GM18868 (cell line): ENCODE results near the gene INSYN1.
"Not testable (repeated sequence)": the region's sequence is repeated elsewhere in the genome, so short reads cannot be mapped to it uniquely, and the experiment has no call there.

Source experiments
- ATAC-seq: cut with Tn5 transposase; IDR thresholded peaks from one replicate; pipeline ENCODE4 v1.9.1; 2021; ENCODE audit warnings: mild to moderate bottlenecking, moderate library complexity; ENCODE audit not compliant: unreplicated experiment

The INSYN1 gene

DNA sequence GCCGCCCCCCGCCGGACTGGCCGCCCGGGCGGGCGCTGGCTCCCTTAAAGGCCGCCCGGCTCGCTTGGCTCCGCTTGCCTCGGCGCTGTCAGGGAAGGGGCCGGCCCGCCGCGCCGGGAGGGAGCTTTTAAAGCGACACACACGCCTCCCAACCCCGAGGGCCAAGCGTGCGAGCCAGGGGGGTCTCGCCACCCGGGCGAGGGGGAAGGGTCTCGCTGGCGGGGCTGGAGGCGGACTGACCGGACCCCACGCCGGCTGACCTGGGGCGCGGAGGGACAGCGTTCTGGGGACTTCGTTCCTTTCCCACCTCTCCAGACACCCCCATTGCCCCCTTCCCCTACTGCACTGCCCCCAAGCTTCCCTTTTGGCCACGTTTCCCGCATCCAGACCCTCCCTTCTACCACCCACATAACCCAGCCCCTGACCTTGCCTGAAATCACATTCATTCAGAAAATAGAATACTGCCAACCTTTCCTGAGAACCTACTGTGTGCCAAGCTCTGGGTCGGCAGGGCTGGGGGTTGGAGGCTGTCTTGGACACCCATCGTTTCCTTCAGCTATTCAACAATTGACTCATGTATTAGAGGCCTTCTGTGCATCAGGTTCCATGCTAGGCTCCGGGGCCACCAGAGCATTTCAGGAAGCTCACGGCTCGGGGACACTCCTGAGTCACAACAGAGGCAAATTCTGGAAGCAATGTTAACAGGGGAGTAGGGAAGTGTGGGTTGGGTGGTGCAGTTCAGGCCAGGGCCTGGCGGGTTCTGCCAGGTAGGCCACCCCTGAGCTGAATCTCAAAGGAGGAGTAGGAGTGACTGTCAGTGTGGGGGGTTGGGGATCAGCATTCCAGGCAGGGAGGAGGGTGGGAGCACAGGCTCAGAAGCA lies at the start of gene INSYN1:
TSS of gene INSYN1 (minus strand) at position 102 of the 881 bp plus-strand sequence. CDS start 2,221 bp downstream, outside the sequence.
- no peak for ATAC-seq

DNA sequence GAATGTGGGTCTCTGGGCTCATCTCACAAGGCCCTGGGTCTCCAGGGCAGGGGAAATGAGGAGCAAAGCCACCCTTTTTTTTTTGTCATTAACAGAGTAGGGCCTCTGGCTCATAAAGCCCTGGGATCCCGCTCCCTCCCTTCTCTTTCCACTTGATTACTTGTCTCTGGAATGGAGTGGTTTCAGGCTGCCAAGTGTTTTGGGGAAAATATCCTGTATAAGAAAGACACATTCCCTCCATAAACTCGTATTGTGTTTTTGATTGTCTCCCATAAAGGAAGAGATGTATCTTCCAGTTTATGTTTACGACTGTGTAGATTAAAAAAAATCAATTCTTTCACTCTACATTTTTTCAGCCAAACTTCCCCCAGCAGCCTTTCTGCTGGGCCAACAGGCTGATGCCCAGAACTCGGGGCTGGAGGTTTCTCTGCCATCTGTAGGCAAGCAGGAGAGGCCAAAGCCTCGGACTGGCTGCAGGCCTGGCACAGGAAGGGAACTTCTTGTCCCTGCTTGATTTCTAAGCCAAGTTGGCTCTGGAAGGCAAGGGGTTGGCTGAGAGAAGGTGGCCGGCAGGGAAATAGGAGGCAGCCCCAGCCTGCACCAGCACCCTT lies 49.4 kb upstream of the INSYN1 start:
- ATAC-seq = no peak

DNA sequence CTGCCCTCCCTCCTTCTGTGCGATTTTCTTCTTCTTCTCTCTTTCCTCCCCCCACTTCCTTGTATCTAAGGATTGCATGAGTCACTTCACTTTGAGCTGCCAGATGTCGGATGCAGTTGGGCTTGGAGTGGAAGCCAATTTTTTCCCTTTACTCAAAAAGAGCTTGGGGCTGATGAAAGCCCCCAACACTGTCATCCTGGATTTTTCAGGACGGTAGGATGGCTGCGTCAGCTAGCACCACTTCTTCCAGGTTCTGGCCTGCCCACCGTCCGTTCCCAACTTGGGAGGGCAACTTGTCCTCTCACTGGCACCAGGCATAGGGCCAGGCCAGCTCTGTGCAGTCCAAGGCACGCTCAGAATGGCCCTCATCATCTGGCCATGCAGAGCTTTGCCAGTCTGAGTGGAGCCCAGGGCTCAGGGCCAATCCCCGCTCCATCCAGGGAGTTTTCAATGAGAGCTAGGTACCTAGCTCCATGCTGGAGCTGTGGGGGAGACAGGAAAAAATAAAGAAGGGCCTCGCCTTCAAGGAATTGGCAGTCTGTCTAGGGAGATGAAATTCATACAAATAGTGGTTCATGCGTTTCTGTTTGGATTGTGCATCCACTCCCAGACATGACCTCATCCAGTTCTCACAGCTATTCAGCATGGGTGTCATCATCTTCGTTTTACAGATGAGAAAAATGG lies 47.7 kb upstream of the INSYN1 start:
- ATAC-seq = no peak

GRCh38 chr15:73799466-73799865 lies 46.3 kb upstream of the INSYN1 start:
- ATAC-seq = no peak

GRCh38 chr15:73797366-73798158 lies 44.4 kb upstream of the INSYN1 start:
- ATAC-seq = no peak

DNA sequence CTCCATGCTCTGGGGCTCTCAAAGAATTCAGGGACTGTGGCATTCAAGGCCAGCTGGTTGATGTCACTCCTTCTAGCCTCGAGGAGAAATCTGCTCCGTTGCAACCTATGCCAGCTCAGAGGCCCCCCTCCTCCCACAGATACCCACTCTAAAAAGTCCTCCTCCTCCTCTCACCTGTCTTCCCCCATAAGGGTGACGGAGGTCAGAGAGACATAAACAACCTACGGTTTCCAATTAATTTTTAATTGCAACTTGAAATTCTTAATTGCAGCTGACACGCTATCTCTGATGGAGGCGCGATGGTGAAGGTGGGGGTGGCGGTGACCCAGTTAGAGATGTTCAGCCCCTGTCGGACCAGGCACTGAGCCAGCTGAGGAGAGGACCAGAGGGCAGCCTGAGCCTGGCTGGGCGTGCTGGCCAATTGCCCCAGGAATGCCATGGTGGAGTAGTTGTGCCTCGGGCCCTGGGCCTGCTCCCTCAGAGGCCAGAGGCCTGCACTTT lies 43.2 kb upstream of the INSYN1 start:
- ATAC-seq = no peak

GRCh38 chr15:73794443-73795133 lies 41.4 kb upstream of the INSYN1 start:
- no peak for ATAC-seq

- not testable (repeated sequence) for ATAC-seq
Measured at GRCh38 chr15:73792899-73793541, 39.9 kb upstream of the INSYN1 start.

DNA sequence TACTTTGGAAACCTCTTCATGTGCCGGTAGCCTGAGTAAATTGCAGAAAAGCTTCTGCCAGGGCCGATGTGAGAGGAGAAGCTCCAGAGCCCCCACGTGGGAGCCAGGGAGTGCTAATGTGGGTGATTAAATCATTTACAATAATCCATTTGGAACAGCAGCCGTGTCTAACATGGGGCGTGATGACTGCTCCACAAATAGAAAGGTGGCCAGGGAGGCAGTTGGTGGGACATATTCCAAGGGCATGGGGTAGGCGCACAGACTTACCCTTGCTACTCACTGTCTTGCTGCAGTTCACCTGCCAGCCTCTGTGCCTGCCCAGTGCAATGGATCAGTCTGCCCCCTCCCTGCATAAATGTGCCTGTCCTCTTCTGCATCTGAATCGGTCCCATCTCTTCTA lies 39.3 kb upstream of the INSYN1 start:
- ATAC-seq = no peak

GRCh38 chr15:73789521-73790240 lies 36.5 kb upstream of the INSYN1 start:
- no peak for ATAC-seq

DNA sequence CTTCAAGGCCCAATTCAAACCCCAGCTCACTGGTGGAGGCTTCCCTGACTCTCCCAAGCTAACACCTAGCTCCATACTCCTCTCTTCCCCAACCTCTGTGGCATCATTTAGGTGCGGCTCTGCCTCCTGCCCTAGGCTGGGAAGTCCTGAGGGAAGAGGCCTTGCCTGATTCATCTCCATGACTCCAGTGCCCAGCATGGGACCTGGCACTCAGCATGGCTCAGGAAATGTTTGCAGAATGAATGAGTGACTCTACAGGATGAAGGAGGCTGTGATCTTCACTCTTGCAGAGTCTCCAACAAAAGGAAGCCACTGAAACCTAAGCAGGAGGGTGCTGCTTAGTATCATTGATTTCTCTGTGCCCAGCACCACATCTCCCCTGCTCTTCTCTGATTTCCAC lies 34.5 kb upstream of the INSYN1 start:
- no peak for ATAC-seq

DNA sequence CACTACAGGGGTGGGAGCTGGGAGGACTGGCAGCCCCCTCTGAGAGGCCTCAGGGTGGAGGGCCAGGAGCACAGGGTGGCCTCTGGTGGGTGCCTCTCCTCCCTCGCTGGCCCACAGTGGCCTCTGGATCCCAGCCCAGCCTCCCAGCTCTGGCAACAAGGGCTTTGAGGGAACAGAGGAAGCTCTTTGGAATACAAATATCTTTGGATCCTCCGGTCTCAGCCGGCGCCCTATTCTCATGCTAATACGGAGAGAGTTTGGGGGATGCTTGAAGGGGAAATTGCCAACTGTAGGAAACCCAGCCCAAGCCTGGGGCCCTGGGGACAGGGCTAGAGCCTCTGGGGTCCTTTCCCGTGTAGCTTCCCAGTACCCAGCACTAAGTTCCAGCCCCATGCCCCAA lies 33.4 kb upstream of the INSYN1 start:
- ATAC-seq = no peak

GRCh38 chr15:73785256-73786014 lies 32.3 kb upstream of the INSYN1 start:
- not testable (repeated sequence) for ATAC-seq

DNA sequence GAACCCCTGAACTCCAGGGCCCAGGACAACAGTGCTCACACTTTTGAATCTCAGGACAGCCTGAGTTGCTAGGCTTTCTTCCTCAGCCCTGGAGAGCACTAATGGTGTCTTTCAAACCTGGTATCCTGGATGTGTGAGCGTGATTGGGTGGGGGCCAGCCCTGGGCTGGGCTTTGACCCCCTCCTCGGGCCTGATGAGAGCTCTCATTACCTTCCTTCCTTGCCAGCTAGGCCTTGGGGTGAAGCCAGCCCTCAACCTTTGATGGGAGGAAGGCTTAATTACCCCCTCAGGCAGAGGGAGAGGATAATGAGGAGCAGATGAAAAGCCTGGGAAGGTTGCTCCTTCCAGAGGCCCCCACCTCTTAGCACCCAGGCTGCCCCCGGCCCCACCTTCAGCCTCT lies 31.1 kb upstream of the INSYN1 start:
- no peak for ATAC-seq

DNA sequence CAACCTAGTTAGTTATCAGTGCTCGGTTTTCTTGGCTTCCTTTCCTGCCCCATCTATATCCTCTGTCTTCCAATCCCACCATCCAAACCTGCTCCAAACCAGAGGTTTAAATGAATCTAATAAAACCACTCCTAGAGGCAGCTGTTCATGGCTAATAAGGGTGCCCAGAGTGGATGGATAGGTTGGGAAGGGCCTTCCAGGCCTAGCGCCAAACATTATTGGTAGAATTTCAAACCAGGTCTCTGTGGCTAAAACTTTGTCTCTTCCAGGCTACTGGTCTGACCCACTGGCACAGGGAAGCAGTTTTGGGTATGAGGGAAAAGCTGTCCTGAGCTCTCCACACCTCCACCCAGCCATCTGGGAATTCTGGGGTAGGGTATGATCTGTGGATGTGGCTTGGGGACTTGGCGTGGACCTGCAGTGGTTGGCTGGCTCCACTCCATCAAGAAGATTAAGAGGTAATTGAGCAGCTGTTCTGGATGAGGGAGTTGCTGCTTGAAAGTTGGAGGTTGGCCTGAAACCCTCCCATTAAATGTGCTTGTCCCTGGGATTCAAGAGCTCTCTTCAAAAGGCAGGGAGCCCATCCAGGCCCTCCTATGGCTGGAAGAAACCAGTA lies 29.3 kb upstream of the INSYN1 start:
- ATAC-seq = no peak

DNA sequence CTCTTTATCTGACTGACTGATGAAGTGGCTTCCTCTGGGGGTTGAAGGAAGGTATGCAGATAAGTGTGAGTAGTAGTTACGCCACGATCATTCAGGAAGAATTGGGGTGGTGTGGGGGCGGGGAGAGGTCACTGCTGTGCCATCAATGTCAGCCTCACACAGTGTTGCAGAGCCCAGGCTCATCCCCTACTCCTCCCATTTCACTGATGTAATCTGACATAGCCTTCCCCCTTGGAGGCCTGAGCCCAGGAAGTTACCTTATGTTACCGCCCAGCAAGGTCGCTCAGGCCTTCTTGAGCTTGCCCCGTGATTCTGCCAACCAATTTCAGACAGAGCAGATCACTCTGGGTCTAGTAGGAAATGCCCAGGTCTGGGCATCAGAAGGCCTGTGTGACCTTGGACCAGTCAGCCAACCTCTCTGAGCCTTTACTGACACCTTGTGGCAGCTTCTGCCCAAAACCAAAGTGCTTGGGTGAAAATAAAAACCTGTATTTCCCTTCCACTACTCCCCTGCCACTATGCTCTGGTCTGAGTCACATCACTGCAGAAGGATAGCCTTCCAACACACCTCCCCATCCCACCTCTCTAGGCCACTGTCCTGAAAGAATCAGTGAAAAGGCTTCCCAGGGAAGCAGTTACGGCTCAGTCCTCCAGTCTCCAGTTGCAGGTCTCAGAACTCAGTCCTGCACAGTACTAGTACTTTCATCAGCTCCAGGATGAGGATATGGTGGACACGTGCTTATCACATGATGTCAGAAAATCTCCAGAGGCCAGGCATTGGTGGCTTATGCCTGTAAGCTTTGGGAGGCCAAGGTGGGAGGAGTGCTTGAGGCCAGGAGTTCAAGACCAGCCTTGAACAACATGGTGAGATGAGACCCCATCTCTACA lies 28.1 kb upstream of the INSYN1 start:
- no peak for ATAC-seq

- no peak for ATAC-seq
Measured at GRCh38 chr15:73779974-73780373, 26.8 kb upstream of the INSYN1 start.
